Measurements from ENCODE around the gene ANK3. TPM values are rescaled to one million over a fixed set of nuclear protein-coding genes. Genes with fewer than 3 reads are reported as not detected.

Gene ANK3
- polyA plus RNA-seq, 3 donors: not detected

- Histone ChIP-seq H3K36me3 (replicated peaks in 1 of 2; ENCODE audit: control insufficient read depth in 1 of 2, insufficient read depth in 2 of 2, low read length in 2 of 2) (no peaks in the 10 kb centered on the region), H3K4me3 (replicated peaks in 1 of 3; ENCODE audit: low read depth in 2 of 3, low read length in 3 of 3) (no peak overlapping the region), H3K9me3 (replicated peaks in 1 of 2; ENCODE audit: control insufficient read depth in 1 of 2, insufficient read depth in 1 of 2, low read length in 2 of 2) (no peaks in the 10 kb centered on the region), H2AFZ (ENCODE audit: insufficient read depth, low read depth, low read length, poor library complexity, severe bottlenecking) (no peak overlapping the region), H3K79me2 (ENCODE audit: insufficient read depth, low read length) (no peaks in the 10 kb centered on the region), H3K9ac (ENCODE audit: insufficient read depth, low read length, poor library complexity, severe bottlenecking) (no peak overlapping the region), H4K20me1 (ENCODE audit: insufficient read depth, low read length) (no peaks in the 10 kb centered on the region), H3K27ac (ENCODE audit: low read depth in 1 of 2, low read length in 2 of 2) (no peak overlapping the region), H3K4me1 (ENCODE audit: control insufficient read depth in 1 of 2, insufficient read depth in 2 of 2, low read length in 2 of 2) (no peaks in the 10 kb centered on the region), H3K4me2 (replicated peaks; ENCODE audit: extremely low read depth, low read length, poor library complexity, severe bottlenecking) (no peak overlapping the region), H3K27me3 (ENCODE audit: control insufficient read depth in 2 of 2, insufficient read depth in 2 of 2, low read length in 2 of 2) (no peaks in the 10 kb centered on the region)
- intact Hi-C loops (cut with micrococcal nuclease): no loop called here
- H3K4me1 Mint-ChIP-seq: no peaks in the 10 kb centered on the region
- no peak for TF ChIP-seq CTCF (IDR thresholded peaks at IDR 0.05)
- no peaks in the 10 kb centered on the region for H3K36me3 Mint-ChIP-seq
- peaks cover 0 to 2% (median 0%) of the 10 kb centered on the region in 7 donors for H3K9me3 Mint-ChIP-seq
- no peak overlapping the region for H3K27ac Mint-ChIP-seq
- no CpG with 5 or more reads among the region's 1 CpG for WGBS (ENCODE audit: insufficient coverage)
- no peak overlapping the region for H3K4me3 Mint-ChIP-seq
- H3K27me3 Mint-ChIP-seq (ENCODE audit: low read depth in 3 of 3): peaks cover 0 to 2% (median 0%) of the 10 kb centered on the region in 3 donors
- DNase-seq: no peak
Observed at GRCh38 chr10:60299390-60299778, 90.3 kb downstream of the ANK3 start.

GRCh38 chr10:60298408-60299389, 91.0 kb downstream of the ANK3 start:
- Mint-ChIP-seq H3K4me3 (no peak overlapping the region), H3K9me3 (peaks cover 0 to 2% (median 0%) of the 10 kb centered on the region in 7 donors), H3K27ac (no peak overlapping the region), H3K4me1 (no peaks in the 10 kb centered on the region), H3K36me3 (no peaks in the 10 kb centered on the region), H3K27me3 (ENCODE audit: low read depth in 3 of 3) (peaks cover 0 to 2% (median 0%) of the 10 kb centered on the region in 3 donors)
- DNase-seq: no peak
- Histone ChIP-seq H3K4me3 (replicated peaks in 1 of 3; ENCODE audit: low read depth in 2 of 3, low read length in 3 of 3) (no peak overlapping the region), H3K36me3 (replicated peaks in 1 of 2; ENCODE audit: control insufficient read depth in 1 of 2, insufficient read depth in 2 of 2, low read length in 2 of 2) (no peaks in the 10 kb centered on the region), H3K4me1 (ENCODE audit: control insufficient read depth in 1 of 2, insufficient read depth in 2 of 2, low read length in 2 of 2) (no peaks in the 10 kb centered on the region), H3K4me2 (replicated peaks; ENCODE audit: extremely low read depth, low read length, poor library complexity, severe bottlenecking) (no peak overlapping the region), H3K27me3 (ENCODE audit: control insufficient read depth in 2 of 2, insufficient read depth in 2 of 2, low read length in 2 of 2) (no peaks in the 10 kb centered on the region), H4K20me1 (ENCODE audit: insufficient read depth, low read length) (no peaks in the 10 kb centered on the region), H3K79me2 (ENCODE audit: insufficient read depth, low read length) (no peaks in the 10 kb centered on the region), H3K27ac (ENCODE audit: low read depth in 1 of 2, low read length in 2 of 2) (no peak overlapping the region), H3K9ac (ENCODE audit: insufficient read depth, low read length, poor library complexity, severe bottlenecking) (no peak overlapping the region), H3K9me3 (replicated peaks in 1 of 2; ENCODE audit: control insufficient read depth in 1 of 2, insufficient read depth in 1 of 2, low read length in 2 of 2) (no peaks in the 10 kb centered on the region), H2AFZ (ENCODE audit: insufficient read depth, low read depth, low read length, poor library complexity, severe bottlenecking) (no peak overlapping the region)
- no peak for TF ChIP-seq CTCF (IDR thresholded peaks at IDR 0.05)
- intact Hi-C loops (cut with micrococcal nuclease): no loop called here
- no CpG with 5 or more reads among the region's 9 CpGs for WGBS (ENCODE audit: insufficient coverage)

Data from CD14-positive monocyte (primary cell).